SK-N-SH (cell line): ENCODE results near the gene SMARCD1.

Experiments
- CTCF ChIP-seq: fragments of 200-600 bp; sonication (generic); IDR thresholded peaks from 2 replicates; pipeline ENCODE4 v1.6.1; 2017; ENCODE audit warnings: antibody characterized with exemption, mild to moderate bottlenecking, moderate library complexity
- ELF1 ChIP-seq: IDR thresholded peaks from 2 replicates; pipeline ENCODE4 v1.4.0; 2012
- EZH2phosphoT487 ChIP-seq: fragments of 200-600 bp; sonication (generic); IDR thresholded peaks from 2 replicates; pipeline ENCODE4 v1.6.1; 2017; ENCODE audit warnings: low read depth, mixed run types, mild to moderate bottlenecking, antibody characterized with exemption, moderate library complexity, borderline replicate concordance
- FOXJ3 ChIP-seq: sonication (generic); formaldehyde crosslinking; IDR thresholded peaks from 2 replicates; pipeline ENCODE4 v1.5.1; 2020; ENCODE audit warnings: mild to moderate bottlenecking, missing genetic modification reagents
- MXI1 ChIP-seq: IDR thresholded peaks from 2 replicates; pipeline ENCODE4 v1.6.1; 2012; ENCODE audit warnings: mild to moderate bottlenecking, low read depth, low read length, improper control_type of control experiment
- POLR2AphosphoS5 ChIP-seq: IDR thresholded peaks from 2 replicates; pipeline ENCODE4 v1.6.1; 2012; ENCODE audit warnings: low read depth, low read length
- RAD21 ChIP-seq: IDR thresholded peaks from 2 replicates; pipeline ENCODE4 v1.6.1; 2012; ENCODE audit warnings: mild to moderate bottlenecking, low read length
- RCOR1 ChIP-seq: fragments of 150-350 bp; IDR thresholded peaks from 2 replicates; pipeline ENCODE4 v1.6.1; 2017; ENCODE audit warnings: antibody characterized with exemption, low read length
- REST ChIP-seq: IDR thresholded peaks from 2 replicates; pipeline ENCODE4 v1.6.1; 2012; ENCODE audit warnings: mild to moderate bottlenecking, low read depth, low read length, moderate library complexity
- TAF1 ChIP-seq: IDR thresholded peaks from 2 replicates; pipeline ENCODE4 v1.6.1; 2012; ENCODE audit warnings: low read depth, mild to moderate bottlenecking, low read length, moderate library complexity, borderline replicate concordance
- YY1 ChIP-seq: IDR thresholded peaks from 2 replicates; pipeline ENCODE4 v1.4.0; 2012; ENCODE audit warnings: low read depth, mild to moderate bottlenecking
- TF ChIP-seq, protein P1 (sequence below): IDR thresholded peaks from 2 replicates; pipeline ENCODE4 v1.4.0; 2012; ENCODE audit warnings: low read depth, borderline replicate concordance

GRCh38 chr12:50121641-50122040, 36.5 kb downstream of the SMARCD1 start:
- TF ChIP-seq RCOR1 (no peak), FOXJ3 (CRISPR knock-in tag) (no peak), TAF1 (no peak), CTCF (no peak), YY1 (no peak), POLR2AphosphoS5 (no peak), EZH2phosphoT487 (no peak), ELF1 (no peak), MXI1 (no peak), RAD21 (no peak), REST (no peak)
- TF ChIP-seq, protein P1, sequence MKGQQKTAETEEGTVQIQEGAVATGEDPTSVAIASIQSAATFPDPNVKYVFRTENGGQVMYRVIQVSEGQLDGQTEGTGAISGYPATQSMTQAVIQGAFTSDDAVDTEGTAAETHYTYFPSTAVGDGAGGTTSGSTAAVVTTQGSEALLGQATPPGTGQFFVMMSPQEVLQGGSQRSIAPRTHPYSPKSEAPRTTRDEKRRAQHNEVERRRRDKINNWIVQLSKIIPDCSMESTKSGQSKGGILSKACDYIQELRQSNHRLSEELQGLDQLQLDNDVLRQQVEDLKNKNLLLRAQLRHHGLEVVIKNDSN = no peak
